GM21360 (cell line): ENCODE measurements around the gene ZSWIM6.

Source experiments
- ATAC-seq: cut with Tn5 transposase; IDR thresholded peaks from one replicate; pipeline ENCODE4 v1.9.1; 2021; ENCODE audit warnings: mild to moderate bottlenecking, moderate library complexity; ENCODE audit not compliant: unreplicated experiment

ZSWIM6 gene

DNA sequence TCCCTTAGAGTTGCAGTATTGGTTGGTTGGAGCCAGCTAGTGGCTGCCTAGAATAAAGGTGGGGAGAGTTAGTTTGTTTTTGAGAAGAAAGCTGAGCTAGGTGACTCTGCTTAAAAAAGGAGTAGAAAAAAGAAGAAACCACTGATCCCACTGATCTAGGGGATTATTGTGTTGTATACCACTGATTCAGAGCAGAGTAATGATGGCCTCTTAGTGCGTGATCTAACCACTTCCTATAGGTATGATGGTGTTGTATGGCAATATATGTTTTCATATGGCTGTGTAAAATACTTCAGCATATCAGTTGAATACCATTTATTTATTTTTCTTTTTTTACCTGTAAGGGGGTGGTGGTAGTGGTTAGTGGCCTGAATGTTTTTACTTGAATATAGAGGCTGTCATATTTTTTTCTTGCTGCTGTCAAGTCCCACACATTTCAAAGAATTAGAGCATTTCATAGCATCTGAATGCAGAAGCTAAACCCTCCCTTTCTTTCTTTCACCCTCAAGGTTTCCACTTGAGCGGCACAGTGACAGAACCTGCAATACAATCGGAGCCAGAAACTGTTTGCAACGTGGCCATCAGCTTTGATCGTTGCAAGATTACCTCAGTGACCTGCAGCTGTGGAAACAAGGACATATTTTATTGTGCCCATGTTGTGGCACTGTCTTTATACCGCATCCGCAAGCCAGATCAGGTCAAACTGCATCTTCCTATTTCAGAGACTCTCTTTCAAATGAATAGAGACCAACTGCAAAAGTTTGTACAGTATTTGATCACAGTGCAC is 140.3 kb downstream of the ZSWIM6 start:
- no peak for ATAC-seq

DNA sequence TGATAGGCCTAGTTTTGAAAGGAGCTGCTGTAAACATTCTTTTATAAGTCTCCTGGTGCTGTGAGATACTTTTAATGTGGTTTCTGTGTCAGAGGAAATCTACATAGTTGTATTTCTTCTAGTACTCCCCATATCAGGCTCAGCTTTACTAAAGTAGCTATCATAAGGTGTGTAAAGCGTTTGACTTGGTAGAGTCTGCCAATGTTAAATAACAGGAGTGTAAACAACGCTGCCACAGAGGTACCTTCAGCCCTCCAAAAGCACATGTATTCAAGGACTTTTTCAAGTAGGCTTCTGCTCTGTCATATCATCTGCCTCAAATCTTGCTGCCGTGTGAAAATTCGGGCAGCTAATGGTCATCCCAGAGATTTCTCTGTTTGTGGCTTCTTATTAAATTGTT is 142.7 kb downstream of the ZSWIM6 start:
- ATAC-seq = no peak

DNA sequence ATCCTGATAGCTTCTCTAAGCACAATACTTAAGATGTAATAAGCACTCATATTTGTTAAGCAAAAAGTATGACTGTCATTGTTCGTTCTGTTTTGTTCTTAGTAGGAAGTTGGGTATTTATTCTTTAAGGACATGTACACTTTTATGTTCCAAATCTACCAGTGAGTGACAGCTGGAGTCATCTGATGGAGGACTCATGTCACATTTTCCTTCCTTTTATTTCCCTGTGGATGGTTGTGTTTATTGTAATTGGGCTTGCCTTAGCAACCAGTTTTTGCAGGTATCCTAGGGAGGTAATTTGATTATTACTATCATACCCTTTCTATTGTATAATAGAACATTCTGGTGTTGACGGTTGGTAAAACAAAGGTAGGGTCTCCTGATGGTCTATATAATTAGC is 145.7 kb downstream of the ZSWIM6 start:
- no peak for ATAC-seq

DNA sequence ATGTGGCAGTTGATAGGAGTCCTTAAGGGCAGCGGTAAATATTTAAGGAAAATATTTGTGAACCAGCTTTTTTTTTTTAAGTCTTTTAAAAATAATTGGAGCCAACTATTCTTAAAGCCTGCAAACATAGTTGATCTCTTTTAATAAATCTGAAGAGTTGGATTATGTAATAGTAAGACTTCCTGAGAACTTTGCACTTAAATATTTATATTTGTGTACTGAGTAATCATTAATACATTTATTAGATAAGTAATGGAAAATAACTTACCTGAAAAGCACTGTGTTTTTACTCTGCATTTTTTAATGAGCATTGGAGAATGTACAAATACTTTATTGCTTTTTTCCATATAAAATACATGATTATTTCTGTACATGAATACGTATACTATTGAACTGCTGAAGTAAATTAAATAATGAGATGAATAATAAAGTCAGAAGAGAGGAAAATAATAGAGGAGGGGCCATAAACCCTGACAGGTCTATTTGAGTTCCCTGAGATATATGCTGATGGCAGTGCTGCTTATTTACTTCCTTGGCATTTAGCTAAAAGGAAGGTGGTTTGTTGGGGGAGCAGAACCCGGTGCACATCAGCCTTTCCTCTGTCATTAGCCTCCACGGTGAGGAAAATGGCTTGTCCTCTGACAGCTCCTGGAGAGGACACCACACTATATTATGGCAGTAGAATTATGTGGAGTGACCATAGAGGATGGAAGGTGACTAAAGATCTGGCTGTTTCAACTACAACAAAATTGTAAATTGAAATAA is 148.0 kb downstream of the ZSWIM6 start:
- no peak for ATAC-seq

DNA sequence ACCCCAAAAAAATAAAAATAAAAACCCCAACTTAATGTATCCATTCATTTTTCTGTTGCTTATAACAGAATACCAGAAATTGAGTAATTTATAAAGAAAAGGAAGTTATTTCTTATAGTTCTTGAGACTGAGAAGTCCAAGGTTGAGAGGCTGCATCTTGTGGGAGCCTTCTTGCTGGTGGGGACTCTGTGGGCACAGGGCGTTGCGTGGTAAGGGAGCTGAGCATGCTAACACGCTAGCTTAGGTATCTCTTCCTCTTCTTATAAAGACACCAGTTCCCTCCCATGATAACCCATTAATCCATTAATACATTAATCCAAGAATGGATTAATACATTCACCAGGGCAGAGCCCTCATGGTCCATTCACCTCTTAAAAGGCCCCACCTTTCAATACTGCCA is 150.9 kb downstream of the ZSWIM6 start:
- ATAC-seq = no peak

DNA sequence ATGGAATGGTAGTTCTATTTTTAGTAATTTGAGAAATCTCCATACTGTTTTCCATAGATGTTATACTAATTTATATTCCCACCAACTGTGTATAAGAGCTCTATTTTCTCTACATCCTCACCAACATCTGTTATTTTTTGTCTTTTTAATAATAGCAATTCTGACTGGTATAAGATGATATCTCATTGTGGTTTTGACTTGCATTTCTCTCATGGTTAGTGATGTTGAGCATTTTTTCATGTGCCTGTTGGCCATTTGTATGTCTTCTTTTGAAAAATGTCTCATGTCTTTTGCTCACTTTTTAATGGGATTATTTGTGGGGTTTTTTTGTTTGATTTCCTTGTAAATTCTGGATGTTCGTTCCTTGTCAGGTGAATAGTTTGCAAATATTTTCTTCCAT is 154.4 kb downstream of the ZSWIM6 start:
- no peak for ATAC-seq

DNA sequence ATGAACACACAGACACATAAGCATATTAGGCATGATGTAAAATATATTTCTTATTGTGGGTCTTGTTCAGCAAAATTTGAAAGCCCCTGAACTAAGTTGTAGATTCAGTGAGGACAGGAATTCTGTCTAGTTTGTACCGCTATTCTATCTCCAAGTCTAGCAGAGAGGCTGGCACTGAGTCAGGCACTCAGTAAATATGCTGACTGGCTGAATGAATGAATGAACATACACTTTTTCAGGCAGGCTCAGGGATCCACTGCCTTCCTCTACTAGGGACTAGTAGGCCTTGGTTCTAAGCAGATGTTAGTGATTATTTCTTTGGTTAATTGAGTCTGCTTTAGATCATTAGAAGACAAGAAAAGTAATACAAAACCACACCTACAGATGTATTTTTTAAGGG is 157.5 kb downstream of the ZSWIM6 start:
- no peak for ATAC-seq

DNA sequence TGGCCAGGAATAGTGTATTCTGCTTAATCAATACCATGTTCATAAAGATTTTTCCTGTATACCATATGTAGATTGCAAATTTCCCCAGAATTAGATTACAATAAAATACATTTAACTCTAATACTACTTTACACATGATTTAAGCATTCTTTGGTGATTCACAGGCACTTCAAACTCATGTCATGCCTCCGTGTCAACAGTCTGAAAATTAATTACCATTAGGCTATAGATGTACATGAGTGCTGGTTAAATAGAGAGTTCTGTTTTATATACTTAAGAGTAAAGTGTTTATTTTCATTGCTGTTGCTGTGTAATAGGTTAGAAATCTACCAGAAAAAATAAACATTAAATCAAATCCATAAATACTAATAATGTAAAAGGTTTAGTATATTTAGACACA is 159.8 kb downstream of the ZSWIM6 start:
- ATAC-seq = no peak

DNA sequence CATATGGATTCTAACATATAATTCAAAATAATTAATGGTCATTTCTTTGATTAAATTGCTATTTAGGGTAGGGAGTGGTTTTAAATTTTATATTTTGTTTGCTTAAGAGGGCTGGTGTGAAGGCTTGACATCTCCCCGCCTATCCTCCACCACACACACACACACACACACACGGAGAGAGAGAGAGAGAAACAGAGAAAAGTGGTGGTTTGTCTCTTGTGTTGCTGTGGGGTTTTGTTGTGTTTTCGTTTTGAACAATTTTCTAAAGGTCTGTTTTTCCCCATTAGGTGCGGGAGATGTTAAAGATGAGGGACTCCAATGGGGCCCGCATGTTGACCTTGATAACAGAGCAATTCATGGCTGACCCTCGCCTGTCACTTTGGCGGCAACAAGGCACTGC is 161.9 kb downstream of the ZSWIM6 start:
- no peak for ATAC-seq

DNA sequence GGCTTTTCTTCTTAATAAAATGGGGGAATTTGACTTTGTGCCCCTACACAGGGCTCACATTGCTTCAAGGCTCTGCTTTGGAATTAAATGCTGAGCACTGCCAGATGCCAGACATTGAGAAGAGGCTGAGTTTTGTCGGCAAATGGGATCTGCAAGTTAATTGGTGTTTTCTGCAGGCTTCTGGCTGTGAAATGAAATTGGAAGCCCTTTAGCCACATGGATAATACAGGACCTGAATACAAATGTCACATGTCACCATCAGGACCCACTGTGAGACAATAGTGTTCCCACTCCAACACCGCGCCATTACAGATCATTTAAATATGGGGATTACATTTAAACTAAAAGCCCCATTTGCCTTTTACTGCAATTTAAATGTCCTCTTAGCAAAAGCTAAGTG is 164.4 kb downstream of the ZSWIM6 start:
- no peak for ATAC-seq

DNA sequence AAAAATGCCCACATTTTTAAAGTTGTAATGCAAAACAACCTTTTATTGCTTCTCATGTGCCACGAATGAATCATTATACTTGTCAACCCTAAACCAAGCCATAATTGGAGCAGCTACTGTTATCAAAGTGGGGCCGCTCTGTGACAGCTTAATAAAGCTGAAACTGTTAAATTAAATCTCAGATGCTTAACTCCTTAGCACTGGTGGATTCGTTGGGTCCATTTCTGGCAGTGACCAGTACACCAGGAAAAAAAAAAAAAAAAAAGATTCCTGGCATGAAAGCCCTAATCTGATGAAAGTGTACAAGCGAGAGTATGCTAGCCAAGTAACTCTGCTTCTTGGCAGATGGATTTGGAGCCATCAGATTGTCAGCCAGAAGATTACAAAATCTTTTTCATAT is 164.8 kb downstream of the ZSWIM6 start:
- no peak for ATAC-seq

DNA sequence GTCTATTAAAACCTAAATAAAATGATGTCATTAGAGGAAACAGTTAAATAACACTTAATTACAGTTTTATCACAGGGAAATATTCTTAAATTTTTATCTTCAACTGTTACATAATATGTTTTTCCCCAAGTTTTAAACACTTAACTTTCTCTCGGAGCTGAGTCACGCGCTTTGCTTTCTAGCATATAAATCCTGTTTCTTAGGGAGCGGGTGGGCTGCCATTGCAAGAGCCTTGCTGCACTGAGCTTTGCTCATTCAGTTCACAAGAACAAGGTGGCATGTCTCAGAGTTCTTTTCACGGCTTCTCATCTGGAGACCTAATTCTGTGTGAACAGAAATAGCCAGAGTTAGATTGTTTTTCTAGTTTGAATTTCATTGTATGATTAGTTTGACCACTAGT is 166.1 kb downstream of the ZSWIM6 start:
- no peak for ATAC-seq

DNA sequence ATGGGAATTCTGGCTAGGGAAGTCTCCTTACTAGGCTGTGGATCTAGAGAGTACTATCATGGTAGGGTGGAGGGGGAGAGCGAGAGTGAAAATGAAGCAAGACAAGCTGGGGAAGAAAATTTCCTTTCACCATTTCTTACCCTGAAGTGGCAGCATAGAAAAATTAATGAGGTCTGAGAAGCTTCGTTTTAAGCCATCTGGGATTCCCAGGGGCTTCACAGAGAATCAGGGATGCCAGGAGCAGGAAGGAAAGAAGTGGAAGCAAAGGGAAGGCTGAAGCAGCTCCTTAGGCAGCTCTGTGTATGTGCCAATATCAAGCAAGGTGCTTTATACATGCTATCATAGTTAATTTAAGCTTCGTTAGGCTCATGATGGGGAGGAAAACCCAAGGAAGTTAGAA is 169.9 kb downstream of the ZSWIM6 start:
- no peak for ATAC-seq

DNA sequence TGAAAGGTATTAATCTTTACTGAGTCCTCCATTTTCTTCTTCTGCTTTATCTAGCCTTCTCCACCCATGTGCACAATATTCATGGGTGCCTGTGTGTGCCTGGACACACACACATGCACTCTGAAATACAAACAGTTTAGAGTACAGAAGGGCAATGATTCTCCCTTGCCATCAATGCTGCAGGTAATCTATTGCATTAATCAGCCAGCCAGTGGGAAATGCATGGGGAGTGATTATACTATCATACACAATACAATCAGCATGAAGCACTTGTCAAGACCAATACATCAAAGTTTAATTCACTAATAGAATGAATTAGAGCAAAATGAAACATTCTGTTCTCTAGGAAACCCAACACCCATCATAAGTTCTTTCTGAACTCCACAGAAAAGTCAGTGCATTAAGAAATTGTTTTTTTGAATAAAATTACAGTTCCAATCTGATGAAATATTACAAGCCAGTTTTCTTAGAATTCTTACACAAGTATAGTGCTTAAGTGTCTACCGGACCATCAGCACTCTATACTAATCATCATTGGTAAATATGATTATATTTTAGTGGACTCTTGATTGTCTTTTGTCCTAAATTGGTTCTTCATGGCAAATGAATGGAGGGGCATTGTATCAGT is 172.2 kb downstream of the ZSWIM6 start:
- no peak for ATAC-seq

DNA sequence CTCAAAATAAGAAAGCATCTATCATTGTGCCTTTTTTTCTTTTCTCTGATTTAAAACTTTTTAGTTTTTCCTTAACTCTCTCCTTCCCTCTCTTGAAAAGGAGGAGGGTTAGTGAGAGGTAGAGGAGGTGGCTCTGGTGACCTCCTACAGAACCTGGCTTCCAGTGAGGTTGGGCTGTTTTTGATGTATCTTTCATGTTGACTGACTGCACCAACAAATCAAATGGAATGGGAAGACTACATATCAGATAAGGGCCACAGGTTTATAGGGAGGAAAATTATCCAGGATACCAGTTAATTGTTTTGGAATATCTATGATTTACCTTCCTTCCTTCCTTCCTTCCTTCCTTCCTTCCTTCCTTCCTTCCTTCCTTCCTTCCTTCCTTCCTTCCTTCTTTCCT is 173.2 kb downstream of the ZSWIM6 start:
- no peak for ATAC-seq

DNA sequence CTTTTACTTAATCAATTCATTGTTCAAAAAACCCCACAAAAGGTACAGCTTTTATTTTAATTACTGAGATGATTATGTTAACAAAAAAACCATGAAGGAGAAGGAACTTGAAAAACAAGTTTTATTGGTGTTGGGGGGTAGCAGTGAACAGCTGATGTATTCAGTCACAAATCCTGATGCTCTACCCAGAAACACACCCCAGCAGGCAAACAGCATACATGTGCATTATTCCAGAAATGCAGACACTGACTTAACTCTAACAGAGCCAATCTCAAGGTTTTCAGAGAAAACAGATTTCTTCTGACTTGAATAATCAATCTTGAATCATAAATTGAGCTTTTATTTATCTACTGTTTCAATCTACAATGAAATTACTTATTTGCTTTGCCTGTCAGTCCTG is 175.2 kb downstream of the ZSWIM6 start:
- ATAC-seq = no peak

DNA sequence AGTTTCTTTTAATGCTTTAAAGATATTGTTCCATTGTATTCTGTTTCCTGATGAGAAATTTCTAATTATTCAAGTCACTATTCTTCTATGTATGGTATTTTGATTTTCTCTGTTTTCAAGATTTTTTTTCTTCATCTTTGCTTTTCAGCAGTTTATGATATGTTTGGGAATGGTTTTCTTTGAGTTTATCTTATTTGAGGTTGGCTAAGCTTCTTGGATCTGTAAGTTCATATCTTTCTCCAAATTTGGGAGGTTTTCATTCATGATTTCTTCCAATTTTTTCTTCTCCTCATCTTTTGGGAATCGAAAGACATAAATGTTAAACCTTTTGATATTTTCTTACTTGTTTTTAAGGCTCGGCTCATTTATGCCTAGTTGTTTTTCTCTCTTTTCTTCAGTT is 184.9 kb downstream of the ZSWIM6 start:
- ATAC-seq = no peak

DNA sequence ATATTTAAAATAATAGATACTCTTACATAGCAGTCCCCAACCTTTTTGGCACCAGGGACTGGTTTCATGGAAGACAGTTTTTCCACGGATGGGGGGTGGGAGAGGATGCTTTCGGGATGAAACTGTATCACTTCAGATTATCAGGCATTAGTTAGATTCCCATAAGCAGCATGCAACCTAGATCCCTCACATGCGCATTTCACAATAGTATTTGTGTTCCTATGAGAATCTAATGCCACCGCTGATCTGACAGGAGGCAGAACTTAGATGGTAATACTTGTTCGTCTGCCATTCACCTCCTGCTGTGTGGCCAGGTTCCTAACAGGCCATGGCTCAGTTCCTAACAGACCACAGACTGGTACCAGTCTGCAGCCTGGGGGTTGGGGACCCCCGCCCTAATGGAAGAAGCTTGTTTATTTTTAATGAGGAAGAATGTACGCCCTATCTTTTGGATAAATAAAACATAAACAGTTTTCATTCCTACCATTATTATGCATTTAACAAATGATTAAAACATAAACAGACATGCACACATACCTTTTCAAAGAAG is 187.7 kb downstream of the ZSWIM6 start:
- no peak for ATAC-seq

DNA sequence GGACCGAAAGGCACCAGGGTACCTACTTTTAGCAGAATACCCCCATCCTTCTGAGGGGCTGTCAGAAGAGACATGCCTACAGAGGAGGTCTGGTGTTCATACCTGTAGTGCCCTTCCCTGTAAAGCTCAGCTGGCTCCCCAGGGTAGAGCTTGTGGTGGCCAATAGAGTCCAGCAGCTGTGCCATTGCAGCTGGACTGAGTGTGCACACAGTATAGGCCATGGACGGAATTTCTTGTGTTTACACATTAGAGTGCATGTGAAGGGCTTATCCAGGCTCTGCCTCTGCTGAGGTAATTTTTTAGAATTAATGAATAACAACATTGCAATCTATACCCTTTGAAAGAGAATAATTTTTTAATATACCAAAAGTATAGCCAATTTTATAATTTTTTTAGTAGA is 191.0 kb downstream of the ZSWIM6 start:
- ATAC-seq = no peak

DNA sequence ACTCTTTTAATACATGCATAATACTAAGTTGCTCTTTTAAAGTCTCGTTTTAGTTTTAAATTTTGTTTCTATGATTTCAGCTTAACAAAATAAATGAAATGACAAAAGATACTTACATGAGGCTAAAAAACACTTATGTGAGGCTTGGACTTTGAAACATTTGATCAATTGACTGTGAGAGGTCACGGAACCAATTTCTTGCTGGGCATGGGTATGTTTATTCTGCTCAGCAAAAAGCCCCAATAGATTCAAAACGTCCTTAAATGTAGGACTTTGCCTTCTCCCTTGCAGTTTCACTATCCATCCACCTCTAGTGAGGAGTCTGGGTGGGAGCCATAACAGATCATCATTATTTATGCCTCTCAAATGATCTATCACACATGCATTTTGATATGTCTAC is 191.9 kb downstream of the ZSWIM6 start:
- no peak for ATAC-seq

DNA sequence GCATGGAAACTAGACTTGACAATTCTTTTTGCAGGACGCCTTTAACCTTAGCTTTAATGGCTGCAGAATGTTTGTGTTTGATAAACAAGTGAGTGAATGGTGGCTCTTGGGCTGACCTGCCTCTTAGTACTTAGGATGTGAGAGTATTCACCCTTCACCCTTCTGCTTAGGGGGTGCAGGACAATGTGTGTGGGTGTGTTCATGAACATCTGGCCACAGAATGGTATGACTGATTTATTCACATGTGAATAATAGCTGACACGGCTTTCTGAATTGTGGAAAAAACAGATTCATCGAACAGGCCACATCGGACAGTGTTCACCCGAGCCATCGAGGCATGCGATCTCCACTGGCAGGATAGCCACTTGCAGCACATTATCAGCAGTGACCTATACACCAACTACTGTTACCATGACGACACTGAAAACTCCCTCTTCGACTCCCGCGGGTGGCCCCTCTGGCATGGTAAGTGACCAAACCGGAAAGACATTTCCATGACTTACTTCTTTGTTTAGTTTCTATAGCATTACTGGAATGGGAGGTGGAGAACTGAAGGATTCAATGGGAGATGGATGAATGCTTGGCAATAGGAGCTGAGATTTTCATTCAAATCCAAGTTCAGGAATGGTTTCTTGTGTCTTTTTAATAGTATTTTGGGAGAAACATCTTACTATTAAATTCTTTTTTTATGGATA is 193.6 kb downstream of the ZSWIM6 start:
- ATAC-seq = no peak
